Measurements from ENCODE around the gene OR2AK2. TPM values are rescaled to one million over a fixed set of nuclear protein-coding genes. Genes with fewer than 3 reads are reported as not detected.

Gene OR2AK2
- not detected in 2 replicates for total RNA-seq (2021; fragmentation: NEBNext Ultra II Directional; extraction: Animal tissue kit (Norgen Biotek cat#: 25700))
- not detected in 2 replicates for polyA plus RNA-seq (2011; rRNA removed)
- not detected for polyA plus RNA-seq (2011; cell fraction: cytosol; rRNA removed)
- not detected for polyA plus RNA-seq (2011; cell fraction: nucleus; rRNA removed)
- polyA plus RNA-seq (2012, experiment 1 of 2) = not detected in 4 replicates
- polyA plus RNA-seq (2012, experiment 2 of 2) = not detected
- polyA plus RNA-seq (2013, experiment 1 of 2) = 0.04 TPM
- not detected for polyA plus RNA-seq (2013, experiment 2 of 2)
- polyA minus RNA-seq (2011; rRNA and poly(A)+ RNA removed) = not detected in 2 replicates
- not detected for polyA minus RNA-seq (2011; cell fraction: cytosol; rRNA and poly(A)+ RNA removed)
- not detected for polyA minus RNA-seq (2011; cell fraction: nucleus; rRNA and poly(A)+ RNA removed)
- long read RNA-seq, experiment 1 = 0 reads
- long read RNA-seq, experiment 2 = 0 reads

DNA sequence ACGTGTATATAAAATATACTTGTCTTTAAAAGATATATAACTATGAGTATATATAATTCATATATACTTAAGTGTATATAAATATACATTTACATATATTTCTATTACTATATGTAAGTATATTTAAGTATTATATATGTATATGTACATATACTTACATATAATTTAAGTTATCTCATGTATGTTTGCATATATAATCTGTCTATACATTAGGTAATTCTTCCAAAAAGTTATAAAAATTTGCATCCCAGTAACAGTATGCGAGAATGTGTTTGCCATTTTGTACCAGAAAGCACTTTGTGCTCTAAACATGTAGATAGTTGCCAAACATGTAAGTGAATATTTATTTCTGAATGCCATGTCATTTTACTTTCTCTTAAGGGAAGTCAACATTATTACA is at the start of gene OR2AK2:
TSS of gene OR2AK2 (plus strand) at position 301 of the 400 bp plus-strand sequence. CDS start 144 bp downstream, outside the sequence.
- peaks cover 43 to 51% of the 10 kb centered on the region in 2 experiments for H3K9me3 ChIP-seq (ENCODE audit: insufficient read depth in 2 of 2, low read depth in 1 of 2, low read length in 1 of 2)
- H3K79me1 ChIP-seq (ENCODE audit: low read depth, low read length) = no peaks in the 10 kb centered on the region
- H3K14ac ChIP-seq (ENCODE audit: insufficient read length) = no peak within 1 kb of the TSS
- WGBS, 2 experiments (ENCODE audit: extremely low coverage in 1 of 2, insufficient coverage in 1 of 2, insufficient read length in 1 of 2, insufficient replicate concordance in 2 of 2, low coverage in 1 of 2, low lambda C conversion rate in 2 of 2, missing lambda C conversion rate in 1 of 2) = 75% methylated on average over 2 of the region's 2 CpGs; no CpG with 5 or more reads in 1 of the 2 experiments
- H3K23me2 ChIP-seq (ENCODE audit: low read depth, low read length) = no peaks in the 10 kb centered on the region
- H2BK15ac ChIP-seq (ENCODE audit: low read length) = no peak within 1 kb of the TSS
- no peak within 1 kb of the TSS for H3K23ac ChIP-seq (ENCODE audit: insufficient read length)
- no peak within 1 kb of the TSS for H2BK12ac ChIP-seq (ENCODE audit: low read depth, low read length)
- H3K27ac ChIP-seq (ENCODE audit: low read depth, low read length) = no peak within 1 kb of the TSS
- H3K9ac ChIP-seq (replicated peaks in 1 of 4; ENCODE audit: extremely low read depth in 1 of 4, low read depth in 3 of 4, low read length in 3 of 4) = no peak within 1 kb of the TSS
- no peak within 1 kb of the TSS for H4K8ac ChIP-seq (ENCODE audit: extremely low read depth, insufficient read depth, low read length)
- H2BK120ac ChIP-seq (replicated peaks; ENCODE audit: low read depth, low read length) = no peak within 1 kb of the TSS
- POLR2A ChIA-PET (ENCODE audit: partially characterized antibody) = no interaction called here
- no peak within 1 kb of the TSS for H2AFZ ChIP-seq (ENCODE audit: low read length)
- no peak within 1 kb of the TSS for H3K4me3 ChIP-seq (ENCODE audit: extremely low read depth in 1 of 4, insufficient read depth in 2 of 4, low read depth in 3 of 4, low read length in 4 of 4)
- FAIRE-seq (no peak), DNase-seq (ENCODE audit: low read depth in 1 of 2, low spot score in 2 of 2) (no peak)
- no peak within 1 kb of the TSS for H3K56ac ChIP-seq (replicated peaks; ENCODE audit: insufficient read length, low read depth, low read length)
- no peak within 1 kb of the TSS for H3K4me2 ChIP-seq (ENCODE audit: insufficient read depth in 1 of 2, low read depth in 2 of 2, low read length in 2 of 2)
- no peaks in the 10 kb centered on the region for H4K20me1 ChIP-seq (replicated peaks in 1 of 2; ENCODE audit: control insufficient read depth in 1 of 2, insufficient read depth in 2 of 2, low read length in 2 of 2)
- no peaks in the 10 kb centered on the region for H3K79me2 ChIP-seq (ENCODE audit: control insufficient read depth in 1 of 2, insufficient read depth in 2 of 2, low read length in 2 of 2)
- no peaks in the 10 kb centered on the region for H3K4me1 ChIP-seq (replicated peaks in 1 of 4; ENCODE audit: control insufficient read depth in 3 of 4, insufficient read depth in 4 of 4, low read length in 3 of 4)
- no peaks in the 10 kb centered on the region for H3K27me3 ChIP-seq (replicated peaks in 1 of 4; ENCODE audit: control insufficient read depth in 3 of 4, extremely low read depth in 1 of 4, insufficient read depth in 3 of 4, low read length in 3 of 4)
- no peak within 1 kb of the TSS for H4K5ac ChIP-seq (ENCODE audit: insufficient read length, low read depth, low read length)
- no peak within 1 kb of the TSS for H3K4ac ChIP-seq (replicated peaks; ENCODE audit: insufficient read length, low read depth, low read length)
- H2BK5ac ChIP-seq (ENCODE audit: low read depth, low read length) = no peak within 1 kb of the TSS
- H3K36me3 ChIP-seq (ENCODE audit: control insufficient read depth in 2 of 4, insufficient read depth in 4 of 4, low read length in 3 of 4) = no peaks in the 10 kb centered on the region
- H2BK20ac ChIP-seq (ENCODE audit: low read length) = no peak within 1 kb of the TSS
- no peak within 1 kb of the TSS for H3K18ac ChIP-seq (ENCODE audit: extremely low read depth, low read length)
- H4K91ac ChIP-seq (replicated peaks; ENCODE audit: insufficient read length, low read length) = no peak within 1 kb of the TSS
- H2AK5ac ChIP-seq (ENCODE audit: low read depth, low read length) = no peak within 1 kb of the TSS
- CTCF ChIA-PET (ENCODE audit: partially characterized antibody) = no interaction called here
- TF ChIP-seq SP1 (IDR thresholded peaks at IDR 0.05; ENCODE audit: low read depth, low read length) = no peak
- no peak for TF ChIP-seq SP2 (IDR thresholded peaks at IDR 0.05; ENCODE audit: low read length)
- TF ChIP-seq SIN3A (conservative IDR thresholded peaks at IDR 0.05 in 1 of 2, IDR thresholded peaks at IDR 0.05 in 1 of 2; ENCODE audit: low read depth in 1 of 2, low read length in 2 of 2) = no peak
- no peak for TF ChIP-seq CTBP2 (IDR thresholded peaks at IDR 0.05; ENCODE audit: borderline replicate concordance, insufficient read depth, insufficient read length, low read length)
- TF ChIP-seq ASH2L (IDR thresholded peaks at IDR 0.05; ENCODE audit: low read length) = no peak
- TF ChIP-seq E2F6 (IDR thresholded peaks at IDR 0.05) = no peak
- no peak for TF ChIP-seq GABPA (IDR thresholded peaks at IDR 0.05; ENCODE audit: borderline replicate concordance, insufficient read depth, low read length)
- no peak for TF ChIP-seq CHD1 (IDR thresholded peaks at IDR 0.05; ENCODE audit: low read depth, low read length)
- TF ChIP-seq TEAD4 (IDR thresholded peaks at IDR 0.05; ENCODE audit: low read depth, low read length) = no peak
- TF ChIP-seq TCF12 (IDR thresholded peaks at IDR 0.05; ENCODE audit: low read depth, low read length) = no peak
- no peak for TF ChIP-seq KDM4A (IDR thresholded peaks at IDR 0.05; ENCODE audit: low read depth, low read length, severe bottlenecking)
- TF ChIP-seq MAX (IDR thresholded peaks at IDR 0.05) = no peak
